Natural killer cell (primary cell): ENCODE data around the gene HCST. TPM values are rescaled to one million over a fixed set of nuclear protein-coding genes. Genes with fewer than 3 reads are reported as not detected.
A peak's percentile ranks its signal among the peaks of the same experiment; 100 is the strongest.

Source experiments
- ATAC-seq, 3 donors: fragments of 150-1000 bp in 2 of 3; fragments of 200-7000 bp in 1 of 3; cut with Tn5 transposase; 1 replicate in 1 of 3; 2 replicates in 2 of 3; pipeline ENCODE4 v1.10.0; 2021; ENCODE audit warnings: mild to moderate bottlenecking in 2 of 3, moderate library complexity in 2 of 3
- DNase-seq, 2 donors: peaks; one replicate each; pipeline versions ENCODE4 v3.0.0 to v3.0.0-alpha.2; 2013 to 2021; ENCODE audit warnings: mixed read lengths in 1 of 2
- H3K27ac ChIP-seq: one replicate; pipeline ENCODE4 v1.5.1; 2013; ENCODE audit warnings: mild to moderate bottlenecking, low read length
- H3K27me3 ChIP-seq: one replicate; pipeline ENCODE4 v1.6.1; 2013; ENCODE audit warnings: low read length; ENCODE audit not compliant: control insufficient read depth, insufficient read depth
- H3K36me3 ChIP-seq: one replicate; pipeline ENCODE4 v1.6.1; 2013; ENCODE audit warnings: low read length; ENCODE audit not compliant: control insufficient read depth, insufficient read depth
- H3K4me1 ChIP-seq: one replicate; pipeline ENCODE4 v1.6.1; 2013; ENCODE audit warnings: low read length; ENCODE audit not compliant: control insufficient read depth, insufficient read depth
- H3K4me3 ChIP-seq: one replicate; pipeline ENCODE4 v1.5.1; 2013; ENCODE audit warnings: low read length
- H3K9me3 ChIP-seq: one replicate; pipeline ENCODE4 v1.6.1; 2013; ENCODE audit warnings: low read length; ENCODE audit not compliant: control insufficient read depth, insufficient read depth
- H3K27ac Mint-ChIP-seq, 2 donors: one replicate each; pipeline ENCODE4 v1.8.0; 2022; ENCODE audit warnings: mild to moderate bottlenecking in 2 of 2, mixed read lengths in 2 of 2, moderate library complexity in 1 of 2
- H3K27me3 Mint-ChIP-seq, 2 donors: one replicate each; pipeline ENCODE4 v1.8.0; 2022; ENCODE audit warnings: low read depth in 2 of 2, mixed read lengths in 2 of 2
- H3K36me3 Mint-ChIP-seq: one replicate; pipeline ENCODE4 v1.8.0; 2022; ENCODE audit warnings: mixed read lengths
- H3K4me1 Mint-ChIP-seq, 2 donors: one replicate each; pipeline ENCODE4 v1.8.0; 2022; ENCODE audit warnings: mixed read lengths in 2 of 2
- H3K4me3 Mint-ChIP-seq: one replicate; pipeline ENCODE4 v1.8.0; 2022; ENCODE audit warnings: mild to moderate bottlenecking, moderate library complexity, mixed read lengths
- H3K9me3 Mint-ChIP-seq, 2 donors: one replicate each; pipeline ENCODE4 v1.8.0; 2022; ENCODE audit warnings: mixed read lengths in 2 of 2
- CTCF ChIP-seq: fragments of 200-600 bp; IDR thresholded peaks from one replicate; pipeline ENCODE4 v1.8.0; 2022; ENCODE audit warnings: antibody characterized with exemption
- WGBS: methylation state at CpG from one replicate; pipeline ENCODE4 v1.1.7; 2013; ENCODE audit warnings: missing lambda C conversion rate; ENCODE audit not compliant: insufficient coverage; 5-methylcytosine and 5-hydroxymethylcytosine counted together
- intact Hi-C: fragments of 100-400 bp; cut with micrococcal nuclease; formaldehyde crosslinking; loops from one replicate; pipeline ENCODE4 v1.14.2; 2022
- total RNA-seq, 4 donors: library from RNA; stranded (reverse); fragments of 120-200 nt in 1 of 4; gene quantifications; one replicate each; pipeline versions ENCODE4 v1.2.3 to v1.2.4, GENCODE V29; 2013 to 2022

Gene HCST
- total RNA-seq, 3 donors from 2014 or later (not counting 1 experiment from before 2014, with no cell fraction given), result 281 to 307 (median 296) TPM

DNA sequence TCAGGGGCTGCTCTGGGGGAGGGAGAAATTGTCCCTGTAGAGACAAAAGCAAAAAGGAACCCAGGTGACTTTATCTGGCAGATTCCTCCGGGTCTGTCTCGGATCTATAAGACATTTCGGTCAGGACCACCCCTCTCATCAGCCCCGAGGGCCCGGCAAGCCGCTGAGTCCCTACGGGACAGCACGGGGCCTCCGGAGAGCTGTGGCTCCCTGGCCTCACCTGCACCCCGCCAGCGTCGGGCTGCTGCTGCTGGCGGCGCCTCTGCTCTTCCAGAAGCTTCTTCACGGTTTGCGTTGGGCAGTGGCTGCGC is 3.9 kb upstream of the HCST start:
- ATAC-seq (no peak), DNase-seq (no peak)
- intact Hi-C loops, result no loop called here
- WGBS, result 10% methylated on average over 17 of the region's 17 CpGs
- Mint-ChIP-seq H3K4me1 (peaks cover 31 to 62% of the 10 kb centered on the region in 2 donors), H3K27ac (peak overlapping the region; percentile 90 to 97), H3K9me3 (no peaks in the 10 kb centered on the region), H3K27me3 (no peaks in the 10 kb centered on the region), H3K36me3 (no peaks in the 10 kb centered on the region), H3K4me3 (peak overlapping the region; percentile 92)
- H3K9me3 ChIP-seq, result no peaks in the 10 kb centered on the region
- peaks cover 34% of the 10 kb centered on the region for H3K36me3 ChIP-seq
- no peaks in the 10 kb centered on the region for H3K27me3 ChIP-seq
- H3K4me1 ChIP-seq, result peaks cover 62% of the 10 kb centered on the region
- peak overlapping the region; percentile 74 for H3K4me3 ChIP-seq
- no peak for TF ChIP-seq CTCF
- peak overlapping the region; percentile 97 for H3K27ac ChIP-seq

GRCh38 chr19:35899547-35900214 is 2.6 kb upstream of the HCST start:
- peak; percentile 50 to 75 (median 59) for ATAC-seq
- DNase-seq, result peak; percentile 84 to 97
- peaks cover 74% of the 10 kb centered on the region for H3K4me1 ChIP-seq
- H3K27ac ChIP-seq, result peak overlapping the region; percentile 97
- intact Hi-C loops, result loop anchor here (10.0 kb wide), 1 partner anchor 155 kb away; the partner anchor contains the start of genes IGFLR1, LIN37, PSENEN and U2AF1L4
- H3K36me3 ChIP-seq, result peaks cover 31% of the 10 kb centered on the region
- H3K27me3 Mint-ChIP-seq, result no peaks in the 10 kb centered on the region
- peak overlapping the region; percentile 90 to 97 for H3K27ac Mint-ChIP-seq
- no peaks in the 10 kb centered on the region for H3K9me3 Mint-ChIP-seq
- no peaks in the 10 kb centered on the region for H3K9me3 ChIP-seq
- TF ChIP-seq CTCF, result no peak
- peak overlapping the region; percentile 74 for H3K4me3 ChIP-seq
- H3K4me1 Mint-ChIP-seq, result peaks cover 43 to 74% of the 10 kb centered on the region in 2 donors
- WGBS, result 0% methylated on average over 34 of the region's 43 CpGs
- H3K36me3 Mint-ChIP-seq, result no peaks in the 10 kb centered on the region
- H3K4me3 Mint-ChIP-seq, result peak overlapping the region; percentile 92
- no peaks in the 10 kb centered on the region for H3K27me3 ChIP-seq

DNA sequence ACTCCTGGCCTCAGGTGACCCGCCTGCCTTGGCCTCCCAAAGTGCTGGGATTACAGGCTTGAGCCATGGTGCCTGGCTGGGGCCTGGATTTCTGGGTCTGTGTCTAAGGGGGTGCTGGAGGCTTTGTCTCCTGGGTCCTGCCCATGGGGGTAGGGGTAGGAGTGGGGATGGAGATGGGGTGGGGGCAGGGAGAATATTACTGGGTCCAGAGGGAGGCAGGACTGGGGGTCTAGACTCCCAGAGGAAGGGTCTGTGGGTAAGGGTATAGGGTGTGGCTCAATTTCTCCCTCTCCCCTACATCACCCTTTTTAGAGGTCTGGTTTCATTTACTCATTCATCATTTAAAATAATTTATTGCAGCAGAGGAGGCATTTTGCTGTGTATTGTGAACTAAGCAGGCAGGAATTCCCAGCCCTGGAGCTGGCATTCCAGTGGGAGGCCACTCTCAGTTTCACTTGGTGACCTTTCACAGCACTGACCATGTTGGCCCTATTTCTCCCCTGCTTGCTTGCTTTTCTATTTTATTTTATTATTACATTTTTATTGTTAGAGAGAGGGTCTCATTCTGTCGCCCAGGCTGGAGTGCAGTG is 1.2 kb upstream of the HCST start:
- H3K27me3 ChIP-seq, result no peaks in the 10 kb centered on the region
- no peaks in the 10 kb centered on the region for H3K9me3 Mint-ChIP-seq
- peaks cover 45 to 74% of the 10 kb centered on the region in 2 donors for H3K4me1 Mint-ChIP-seq
- peak overlapping the region; percentile 74 for H3K4me3 ChIP-seq
- no peaks in the 10 kb centered on the region for H3K9me3 ChIP-seq
- DNase-seq (no peak), ATAC-seq (no peak)
- WGBS, result 53% methylated on average over 1 of the region's 2 CpGs
- no peak for TF ChIP-seq CTCF
- H3K36me3 ChIP-seq, result peaks cover 25% of the 10 kb centered on the region
- no peaks in the 10 kb centered on the region for H3K27me3 Mint-ChIP-seq
- peak overlapping the region; percentile 90 to 97 for H3K27ac Mint-ChIP-seq
- H3K4me3 Mint-ChIP-seq, result peak overlapping the region; percentile 92
- intact Hi-C loops, result loop anchor here (10.0 kb wide), 1 partner anchor 156 kb away; the partner anchor contains the start of genes IGFLR1, LIN37, PSENEN and U2AF1L4
- H3K36me3 Mint-ChIP-seq, result no peaks in the 10 kb centered on the region
- peaks cover 88% of the 10 kb centered on the region for H3K4me1 ChIP-seq
- H3K27ac ChIP-seq, result peak overlapping the region; percentile 97
